Measurements from ENCODE around the gene TMEM175.

- TF ChIP-seq CTCF (conservative IDR thresholded peaks at IDR 0.05; ENCODE audit: low read length): no peak
- no peak for TF ChIP-seq EZH2phosphoT487 (IDR thresholded peaks at IDR 0.05; ENCODE audit: borderline replicate concordance)
These were observed 25.5 kb downstream of the TMEM175 start for GRCh38 chr4:957581-958313.

All from Loucy (cell line).